PC-9 (cell line): ENCODE measurements around the gene FAM174B.

ENCODE experiments used
- CTCF ChIP-seq: fragments of 200-600 bp; sonication (generic); conservative IDR thresholded peaks from 2 replicates; pipeline ENCODE4 v1.6.1; 2017; ENCODE audit warnings: mixed run types, antibody characterized with exemption, mild to moderate bottlenecking, moderate library complexity
- EZH2 ChIP-seq: fragments of 200-600 bp; sonication (generic); IDR thresholded peaks from 2 replicates; pipeline ENCODE4 v1.8.0; 2017; ENCODE audit warnings: antibody characterized with exemption, low read depth

- no peak for TF ChIP-seq EZH2
- no peak for TF ChIP-seq CTCF
These were observed 73.4 kb downstream of the FAM174B start for GRCh38 chr15:92582206-92582605.
